ELF-1 (cell line): ENCODE results near the gene THAP8.
A peak's percentile ranks its signal among the peaks of the same experiment; 100 is the strongest.

Source experiments
- DNase-seq: peaks from one replicate; pipeline ENCODE4 v3.0.0-alpha.2; 2016; ENCODE audit warnings: low read depth, low spot score

The THAP8 gene

GRCh38 chr19:35995048-35995993 lies 58.8 kb downstream of the THAP8 start, which contains the start of gene SDHAF1:
Gene SDHAF1 (plus strand): TSS chr19:35995188. CDS start chr19:35995275, 87 bp downstream.
- peak; percentile 95 for DNase-seq

GRCh38 chr19:35993923-35994598 lies 60.0 kb downstream of the THAP8 start:
- no peak for DNase-seq

- DNase-seq = no peak
These were observed 60.9 kb downstream of the THAP8 start for GRCh38 chr19:35992907-35993765.

GRCh38 chr19:35991731-35992450 lies 62.2 kb downstream of the THAP8 start:
- DNase-seq = no peak

GRCh38 chr19:35990771-35991730 lies 63.0 kb downstream of the THAP8 start:
- DNase-seq = no peak

- DNase-seq = no peak
These were observed 63.9 kb downstream of the THAP8 start for GRCh38 chr19:35990156-35990555.

- DNase-seq = no peak
These were observed 65.3 kb downstream of the THAP8 start for GRCh38 chr19:35988824-35989223.

GRCh38 chr19:35987571-35987896 lies 66.6 kb downstream of the THAP8 start:
- DNase-seq = no peak

- peak; percentile 36 for DNase-seq
These were observed 67.2 kb downstream of the THAP8 start for GRCh38 chr19:35986664-35987570.

- DNase-seq = no peak
These were observed 68.0 kb downstream of the THAP8 start for GRCh38 chr19:35986111-35986510.
